ENCODE results near the gene SMIM35.
"Not testable (repeated sequence)": the region's sequence is repeated elsewhere in the genome, so short reads cannot be mapped to it uniquely, and the experiment has no call there.

The SMIM35 gene

DNA sequence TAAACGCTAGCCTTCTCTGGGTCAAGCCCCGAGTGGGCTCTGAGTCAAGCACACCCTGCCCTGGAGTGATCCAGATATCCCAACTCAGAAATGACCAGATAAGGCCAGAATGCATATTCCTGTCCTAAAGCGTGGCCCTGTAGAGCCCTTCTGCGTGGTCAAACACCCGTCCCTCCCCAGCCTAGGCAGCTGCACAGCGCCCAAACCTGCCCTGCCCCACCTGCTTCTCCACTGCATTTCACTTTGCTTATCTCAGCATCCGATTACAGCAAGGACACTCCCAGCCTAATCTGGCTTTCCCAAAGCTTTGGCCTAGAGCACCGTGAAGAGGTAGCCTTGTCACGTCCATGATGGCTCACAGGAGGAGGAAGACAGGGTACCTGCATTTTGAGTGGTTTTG, 21.8 kb downstream of the SMIM35 start:
- no peak for TF ChIP-seq EZH2phosphoT487 (IDR thresholded peaks at IDR 0.05; ENCODE audit: borderline replicate concordance, low read length)
- TF ChIP-seq, protein P1, sequence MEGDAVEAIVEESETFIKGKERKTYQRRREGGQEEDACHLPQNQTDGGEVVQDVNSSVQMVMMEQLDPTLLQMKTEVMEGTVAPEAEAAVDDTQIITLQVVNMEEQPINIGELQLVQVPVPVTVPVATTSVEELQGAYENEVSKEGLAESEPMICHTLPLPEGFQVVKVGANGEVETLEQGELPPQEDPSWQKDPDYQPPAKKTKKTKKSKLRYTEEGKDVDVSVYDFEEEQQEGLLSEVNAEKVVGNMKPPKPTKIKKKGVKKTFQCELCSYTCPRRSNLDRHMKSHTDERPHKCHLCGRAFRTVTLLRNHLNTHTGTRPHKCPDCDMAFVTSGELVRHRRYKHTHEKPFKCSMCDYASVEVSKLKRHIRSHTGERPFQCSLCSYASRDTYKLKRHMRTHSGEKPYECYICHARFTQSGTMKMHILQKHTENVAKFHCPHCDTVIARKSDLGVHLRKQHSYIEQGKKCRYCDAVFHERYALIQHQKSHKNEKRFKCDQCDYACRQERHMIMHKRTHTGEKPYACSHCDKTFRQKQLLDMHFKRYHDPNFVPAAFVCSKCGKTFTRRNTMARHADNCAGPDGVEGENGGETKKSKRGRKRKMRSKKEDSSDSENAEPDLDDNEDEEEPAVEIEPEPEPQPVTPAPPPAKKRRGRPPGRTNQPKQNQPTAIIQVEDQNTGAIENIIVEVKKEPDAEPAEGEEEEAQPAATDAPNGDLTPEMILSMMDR (IDR thresholded peaks at IDR 0.05; ENCODE audit: low read depth, low read length, poor library complexity, severe bottlenecking): no peak
- Histone ChIP-seq H3K4me2 (ENCODE audit: low read length) (no peak overlapping the region), H3K4me3 (ENCODE audit: low read length) (no peak overlapping the region), H3K79me2 (ENCODE audit: control insufficient read depth, low read length) (no peaks in the 10 kb centered on the region), H3F3A (ENCODE audit: control insufficient read depth, insufficient read depth) (no peaks in the 10 kb centered on the region), H4K20me1 (ENCODE audit: control insufficient read depth, insufficient read depth, low read depth, low read length) (no peaks in the 10 kb centered on the region), H3K9me3 (ENCODE audit: control insufficient read depth, insufficient read depth, low read length) (no peaks in the 10 kb centered on the region), H3K36me3 (ENCODE audit: control insufficient read depth, low read length) (no peaks in the 10 kb centered on the region), H3K4me1 (ENCODE audit: control insufficient read depth, low read length) (no peaks in the 10 kb centered on the region), H3K27ac (ENCODE audit: low read depth, low read length) (no peak overlapping the region), H3K27me3 (ENCODE audit: control insufficient read depth, low read length) (peaks cover 3% of the 10 kb centered on the region; the same call in 1 of the 2 replicates), H3K9me2 (replicated peaks; ENCODE audit: control insufficient read depth, low read length) (no peaks in the 10 kb centered on the region)

DNA sequence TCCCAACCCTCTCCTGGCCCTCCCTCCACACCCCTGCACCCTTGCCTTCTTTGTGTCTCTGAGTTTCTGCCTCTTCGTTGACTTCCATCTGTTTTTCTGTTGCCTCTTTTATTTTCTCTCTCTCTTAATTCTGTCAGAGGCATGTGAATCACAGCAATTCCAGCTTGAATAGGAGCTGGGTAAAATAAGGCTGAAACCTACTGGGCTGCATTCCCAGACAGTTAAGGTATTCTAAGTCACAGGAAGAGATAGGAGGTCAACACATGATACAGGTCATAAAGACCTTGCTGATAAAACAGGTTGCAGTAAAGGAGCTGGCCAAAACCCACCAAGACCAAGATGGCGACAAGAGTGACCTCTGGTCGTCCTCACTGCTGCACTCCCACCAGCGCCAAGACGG, 24.1 kb downstream of the SMIM35 start:
- not testable (repeated sequence) for H4K20me1 ChIP-seq (ENCODE audit: control insufficient read depth, insufficient read depth, low read depth, low read length); H3K4me1 ChIP-seq (ENCODE audit: control insufficient read depth, low read length); H3K79me2 ChIP-seq (ENCODE audit: control insufficient read depth, low read length); H3K27ac ChIP-seq (ENCODE audit: low read depth, low read length); H3K9me3 ChIP-seq (ENCODE audit: control insufficient read depth, insufficient read depth, low read length); H3F3A ChIP-seq (ENCODE audit: control insufficient read depth, insufficient read depth); H3K9me2 ChIP-seq (replicated peaks; ENCODE audit: control insufficient read depth, low read length); H3K4me3 ChIP-seq (ENCODE audit: low read length); H3K4me2 ChIP-seq (ENCODE audit: low read length); H3K27me3 ChIP-seq (ENCODE audit: control insufficient read depth, low read length); H3K36me3 ChIP-seq (ENCODE audit: control insufficient read depth, low read length)

DNA sequence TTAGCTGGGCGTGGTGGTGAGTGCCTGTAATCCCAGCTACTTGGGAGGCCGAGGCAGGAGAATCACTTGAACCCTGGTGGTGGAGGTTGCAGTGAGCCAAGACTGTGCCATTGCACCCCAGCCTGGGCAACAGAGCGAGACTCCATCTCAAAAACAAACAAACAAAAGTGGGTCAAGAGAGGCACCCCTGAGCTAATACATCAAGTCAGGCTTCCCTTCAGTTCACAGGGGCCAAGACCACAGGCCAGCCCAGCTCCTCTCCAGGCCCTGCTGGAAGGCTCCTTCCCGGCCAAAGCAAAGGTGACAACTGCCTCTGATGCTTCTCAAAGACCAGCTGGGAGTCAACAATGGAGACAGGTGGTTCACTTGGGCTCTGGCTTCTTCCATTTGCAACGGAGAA, 24.6 kb downstream of the SMIM35 start:
- H4K20me1 ChIP-seq (ENCODE audit: control insufficient read depth, insufficient read depth, low read depth, low read length); H3K27ac ChIP-seq (ENCODE audit: low read depth, low read length); H3K9me3 ChIP-seq (ENCODE audit: control insufficient read depth, insufficient read depth, low read length); H3K4me1 ChIP-seq (ENCODE audit: control insufficient read depth, low read length); H3K36me3 ChIP-seq (ENCODE audit: control insufficient read depth, low read length); H3K4me2 ChIP-seq (ENCODE audit: low read length); H3K27me3 ChIP-seq (ENCODE audit: control insufficient read depth, low read length); H3F3A ChIP-seq (ENCODE audit: control insufficient read depth, insufficient read depth); H3K79me2 ChIP-seq (ENCODE audit: control insufficient read depth, low read length); H3K9me2 ChIP-seq (replicated peaks; ENCODE audit: control insufficient read depth, low read length); H3K4me3 ChIP-seq (ENCODE audit: low read length): not testable (repeated sequence)

DNA sequence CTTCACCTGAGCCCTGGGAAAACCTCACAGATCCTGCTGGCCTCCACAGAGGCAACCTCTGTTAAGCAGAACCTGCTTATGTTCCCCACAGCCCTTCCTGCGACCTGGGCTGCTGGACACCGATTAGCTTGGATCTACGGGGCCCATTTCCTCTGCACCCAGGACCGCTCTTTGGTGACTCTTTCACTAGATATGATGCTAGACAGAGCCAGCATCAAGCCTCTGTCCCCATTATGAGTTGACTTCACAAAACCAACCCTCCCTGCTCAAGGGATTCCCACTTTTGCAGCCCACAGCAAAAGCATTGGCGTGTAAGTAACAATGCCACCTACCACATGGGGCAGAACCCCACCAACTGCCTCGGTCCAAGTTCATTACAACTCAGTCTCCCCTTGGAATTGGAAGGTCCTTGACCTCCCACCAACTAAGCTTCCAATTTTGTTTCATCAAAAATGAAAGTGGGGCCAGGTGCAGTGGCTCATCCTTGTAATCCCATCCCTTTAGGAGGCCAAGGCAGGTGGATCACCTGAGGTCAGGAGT, 25.1 kb downstream of the SMIM35 start:
- Histone ChIP-seq H3K79me2 (ENCODE audit: control insufficient read depth, low read length) (no peaks in the 10 kb centered on the region), H3K4me3 (ENCODE audit: low read length) (no peak overlapping the region), H4K20me1 (ENCODE audit: control insufficient read depth, insufficient read depth, low read depth, low read length) (no peaks in the 10 kb centered on the region), H3K27ac (ENCODE audit: low read depth, low read length) (no peak overlapping the region), H3F3A (ENCODE audit: control insufficient read depth, insufficient read depth) (no peaks in the 10 kb centered on the region), H3K36me3 (ENCODE audit: control insufficient read depth, low read length) (no peaks in the 10 kb centered on the region), H3K4me1 (ENCODE audit: control insufficient read depth, low read length) (no peaks in the 10 kb centered on the region), H3K27me3 (ENCODE audit: control insufficient read depth, low read length) (peaks cover 11% of the 10 kb centered on the region; the same call in 1 of the 2 replicates), H3K4me2 (ENCODE audit: low read length) (no peak overlapping the region), H3K9me3 (ENCODE audit: control insufficient read depth, insufficient read depth, low read length) (no peaks in the 10 kb centered on the region), H3K9me2 (replicated peaks; ENCODE audit: control insufficient read depth, low read length) (no peaks in the 10 kb centered on the region)
- TF ChIP-seq, protein P1 (IDR thresholded peaks at IDR 0.05; ENCODE audit: low read depth, low read length, poor library complexity, severe bottlenecking): no peak
- TF ChIP-seq EZH2phosphoT487 (IDR thresholded peaks at IDR 0.05; ENCODE audit: borderline replicate concordance, low read length): no peak

Measured in DOHH2 (cell line).